ENCODE data around the gene PLPPR1.

GRCh38 chr9:101246691-101247090, 218.2 kb downstream of the PLPPR1 start:
- TF ChIP-seq POLR2A (IDR thresholded peaks at IDR 0.05) (no peak), POLR2AphosphoS5 (IDR thresholded peaks at IDR 0.05; ENCODE audit: insufficient read depth in 1 of 2, low read depth in 1 of 2) (no peak)
- TF ChIP-seq, protein P1, sequence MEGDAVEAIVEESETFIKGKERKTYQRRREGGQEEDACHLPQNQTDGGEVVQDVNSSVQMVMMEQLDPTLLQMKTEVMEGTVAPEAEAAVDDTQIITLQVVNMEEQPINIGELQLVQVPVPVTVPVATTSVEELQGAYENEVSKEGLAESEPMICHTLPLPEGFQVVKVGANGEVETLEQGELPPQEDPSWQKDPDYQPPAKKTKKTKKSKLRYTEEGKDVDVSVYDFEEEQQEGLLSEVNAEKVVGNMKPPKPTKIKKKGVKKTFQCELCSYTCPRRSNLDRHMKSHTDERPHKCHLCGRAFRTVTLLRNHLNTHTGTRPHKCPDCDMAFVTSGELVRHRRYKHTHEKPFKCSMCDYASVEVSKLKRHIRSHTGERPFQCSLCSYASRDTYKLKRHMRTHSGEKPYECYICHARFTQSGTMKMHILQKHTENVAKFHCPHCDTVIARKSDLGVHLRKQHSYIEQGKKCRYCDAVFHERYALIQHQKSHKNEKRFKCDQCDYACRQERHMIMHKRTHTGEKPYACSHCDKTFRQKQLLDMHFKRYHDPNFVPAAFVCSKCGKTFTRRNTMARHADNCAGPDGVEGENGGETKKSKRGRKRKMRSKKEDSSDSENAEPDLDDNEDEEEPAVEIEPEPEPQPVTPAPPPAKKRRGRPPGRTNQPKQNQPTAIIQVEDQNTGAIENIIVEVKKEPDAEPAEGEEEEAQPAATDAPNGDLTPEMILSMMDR (IDR thresholded peaks at IDR 0.05), result no peak
